NCI-H1092 (cell line): ENCODE data around the gene RPS18.

Experiments used
- DNase-seq: peaks from one replicate; lab custom pipeline; 2025; lab: John Stamatoyannopoulos, UW

RPS18 gene

GRCh38 chr6:33314943-33315792 is 43.3 kb downstream of the RPS18 start:
- DNase-seq = no peak

- DNase-seq = no peak
Observed at GRCh38 chr6:33315793-33316602, 44.1 kb downstream of the RPS18 start.

GRCh38 chr6:33316603-33317418 is 44.9 kb downstream of the RPS18 start:
- no peak for DNase-seq

GRCh38 chr6:33317419-33317668 is 45.5 kb downstream of the RPS18 start:
- DNase-seq = no peak

GRCh38 chr6:33317669-33318425 is 46.0 kb downstream of the RPS18 start, which contains the start of gene ZBTB22:
TSS of gene ZBTB22 (minus strand) at chr6:33317744. CDS start at chr6:33316916, 828 bp downstream.
- peak; percentile 92 for DNase-seq

GRCh38 chr6:33318426-33319073 is 46.7 kb downstream of the RPS18 start:
- no peak for DNase-seq

- no peak for DNase-seq
Observed at GRCh38 chr6:33319939-33320314, 48.1 kb downstream of the RPS18 start.

- no peak for DNase-seq
Observed at GRCh38 chr6:33320315-33321181, 48.7 kb downstream of the RPS18 start.

GRCh38 chr6:33321227-33321626 is 49.4 kb downstream of the RPS18 start:
- DNase-seq = no peak

- DNase-seq = peak; percentile 52
Observed at GRCh38 chr6:33323623-33323948, 51.7 kb downstream of the RPS18 start.

GRCh38 chr6:33324125-33324524 is 52.2 kb downstream of the RPS18 start:
- DNase-seq = no peak
